Measurements from ENCODE around the gene ATXN7. TPM values are rescaled to one million over a fixed set of nuclear protein-coding genes. Genes with fewer than 3 reads are reported as not detected.
A peak's percentile ranks its signal among the peaks of the same experiment; 100 is the strongest.

Gene ATXN7
- total and polyA plus RNA-seq, 10 of the 15 experiments (the other 5 are each of a cell fraction or from before 2014, with no cell fraction given), result 0.83 to 24.6 (median 8.5) TPM

DNA sequence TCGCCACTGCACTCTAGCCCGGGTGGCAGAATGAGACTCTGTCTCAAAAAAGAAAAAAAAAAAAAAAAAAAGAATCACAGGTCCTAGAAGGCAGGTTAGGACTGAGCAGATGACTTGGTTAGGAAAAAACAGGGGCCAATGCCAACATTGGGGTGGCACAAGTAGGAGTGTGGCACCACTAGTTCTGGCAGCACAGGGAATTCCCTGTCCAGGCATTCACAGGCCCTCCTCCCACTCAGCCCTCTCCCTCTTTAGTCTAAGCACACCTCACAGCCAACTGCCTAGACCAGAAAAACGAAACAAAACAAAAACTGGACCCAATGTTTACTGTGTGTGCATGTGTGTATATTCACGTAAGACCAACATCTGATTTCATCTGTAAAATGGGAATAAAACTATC, 10.6 kb upstream of the ATXN7 start (continued):
- no peak for TF ChIP-seq SIX5 (IDR thresholded peaks at IDR 0.05; ENCODE audit: low read depth, low read length, severe bottlenecking)

GRCh38 chr3:63855333-63855940, 8.2 kb upstream of the ATXN7 start:
- RAD21 ChIA-PET (ENCODE audit: unreplicated experiment), result no interaction called here
- BruUV-seq (replicated peaks), result no TSS peak
- H3K79me2 ChIP-seq (ENCODE audit: control insufficient read depth, insufficient read depth, low read length), result peaks cover 33% of the 10 kb centered on the region
- DNase-seq (ENCODE audit: low read depth, low spot score), result no peak
- H3K36me3 ChIP-seq (ENCODE audit: control insufficient read depth in 2 of 2, insufficient read depth in 2 of 2, low read length in 1 of 2), result no peaks in the 10 kb centered on the region
- no peak overlapping the region for H3K4me2 ChIP-seq (ENCODE audit: control insufficient read depth, insufficient read depth)
- H2AFZ ChIP-seq (ENCODE audit: control insufficient read depth, low read depth, low read length), result no peak overlapping the region
- no peak for FAIRE-seq
- in situ Hi-C loops (cut with MboI), result no loop called here
- peak overlapping the region; percentile 42 for H3K27ac ChIP-seq (ENCODE audit: control insufficient read depth, insufficient read depth)
- H3K9ac ChIP-seq (ENCODE audit: control insufficient read depth, insufficient read depth, low read length), result no peak overlapping the region
- H3K9me3 ChIP-seq (replicated peaks; ENCODE audit: control insufficient read depth, insufficient read depth, low read length), result no peaks in the 10 kb centered on the region
- H3K4me1 ChIP-seq (ENCODE audit: control insufficient read depth, insufficient read depth, low read length), result peaks cover 3% of the 10 kb centered on the region; the same call in 1 of the 2 replicates
- no peaks in the 10 kb centered on the region for H3K27me3 ChIP-seq (replicated peaks in 1 of 2; ENCODE audit: control insufficient read depth in 2 of 2, insufficient read depth in 2 of 2, low read length in 1 of 2)
- no peak overlapping the region for H3K4me3 ChIP-seq
- peak; percentile 60 for ATAC-seq
- POLR2A ChIA-PET, result no interaction called here
- intact Hi-C loops (cut with micrococcal nuclease; ENCODE audit: unreplicated experiment), result no loop called here
- 81% methylated on average over 1 of the region's 1 CpG for WGBS (ENCODE audit: insufficient coverage, insufficient replicate concordance, low lambda C conversion rate, missing lambda C conversion rate)
- CTCF ChIA-PET, result interaction anchor here (1.2 kb wide), 1 partner anchor 9 kb away, joined by 3 read pairs; no protein-coding TSS in a partner anchor
- SMC1A ChIA-PET (ENCODE audit: uncharacterized antibody, unreplicated experiment), result no interaction called here
- TF ChIP-seq ZNF687 (IDR thresholded peaks at IDR 0.05) (0 out of 2 replicates have a peak, but pooled peaks have one; percentile 40), RAD51 (IDR thresholded peaks at IDR 0.05) (peak; percentile 27; the same call in 1 of the 2 replicates), YY1 (IDR thresholded peaks at IDR 0.05; ENCODE audit: low read depth, low read length) (peak; percentile 75; the same call in 1 of the 2 replicates), BACH1 (IDR thresholded peaks at IDR 0.05; ENCODE audit: borderline replicate concordance) (no peak)
- H4K20me1 ChIP-seq (ENCODE audit: control insufficient read depth, insufficient read depth), result no peaks in the 10 kb centered on the region

Data from GM12878 (cell line).